DOHH2 (cell line): ENCODE results near the gene ARHGAP6.

Source experiments
- H3F3A ChIP-seq: fragments of 200-600 bp; sonication (generic), shearing (Covaris generic); 2 replicates; pipeline ENCODE4 v1.6.0; 2016; ENCODE audit warnings: antibody characterized with exemption, mild to moderate bottlenecking; ENCODE audit not compliant: control insufficient read depth, insufficient read depth
- H3K27ac ChIP-seq: fragments of 200-600 bp; sonication (generic); 2 replicates; pipeline ENCODE4 v1.5.1; 2014; ENCODE audit warnings: low read depth, mild to moderate bottlenecking, low read length, moderate library complexity
- H3K27me3 ChIP-seq: fragments of 200-600 bp; sonication (generic); 2 replicates; pipeline ENCODE4 v1.6.1; 2014; ENCODE audit warnings: mild to moderate bottlenecking, low read length, mixed read lengths; ENCODE audit not compliant: control insufficient read depth
- H3K36me3 ChIP-seq: fragments of 200-600 bp; sonication (generic); 2 replicates; pipeline ENCODE4 v1.6.1; 2014; ENCODE audit warnings: mild to moderate bottlenecking, low read length, moderate library complexity, mixed read lengths; ENCODE audit not compliant: control insufficient read depth
- H3K4me1 ChIP-seq: fragments of 200-600 bp; sonication (generic); 2 replicates; pipeline ENCODE4 v1.6.1; 2014; ENCODE audit warnings: mild to moderate bottlenecking, low read length, mixed read lengths; ENCODE audit not compliant: control insufficient read depth
- H3K4me2 ChIP-seq: fragments of 200-600 bp; sonication (generic); 2 replicates; pipeline ENCODE4 v1.6.0; 2014; ENCODE audit warnings: mild to moderate bottlenecking, low read length, moderate library complexity
- H3K4me3 ChIP-seq: fragments of 200-600 bp; sonication (generic); 2 replicates; pipeline ENCODE4 v1.5.1; 2014; ENCODE audit warnings: mild to moderate bottlenecking, low read length, mixed read lengths
- H3K79me2 ChIP-seq: fragments of 200-600 bp; sonication (generic); 2 replicates; pipeline ENCODE4 v1.6.1; 2014; ENCODE audit warnings: mild to moderate bottlenecking, low read length, mixed read lengths; ENCODE audit not compliant: control insufficient read depth
- H3K9me2 ChIP-seq: fragments of 200-600 bp; sonication (generic); replicated peaks from 2 replicates; pipeline ENCODE4 v1.6.1; 2014; ENCODE audit warnings: mild to moderate bottlenecking, low read length, mixed read lengths; ENCODE audit not compliant: control insufficient read depth
- H3K9me3 ChIP-seq: fragments of 200-600 bp; sonication (generic); 2 replicates; pipeline ENCODE4 v1.6.1; 2014; ENCODE audit warnings: antibody characterized with exemption, low read length, mixed read lengths; ENCODE audit not compliant: control insufficient read depth, insufficient read depth
- H4K20me1 ChIP-seq: fragments of 200-600 bp; sonication (generic); 2 replicates; pipeline ENCODE4 v1.6.0; 2014; ENCODE audit warnings: low read depth, mild to moderate bottlenecking, antibody characterized with exemption, low read length, moderate library complexity; ENCODE audit not compliant: control insufficient read depth, insufficient read depth
- EZH2phosphoT487 ChIP-seq: fragments of 200-600 bp; sonication (generic); IDR thresholded peaks from 2 replicates; pipeline ENCODE4 v1.6.1; 2017; ENCODE audit warnings: borderline replicate concordance, mild to moderate bottlenecking, antibody characterized with exemption, low read length, moderate library complexity, mixed read lengths
- TF ChIP-seq, protein P1 (sequence below): fragments of 200-600 bp; sonication (generic); IDR thresholded peaks from one replicate; pipeline ENCODE4 v1.5.1; 2014; ENCODE audit warnings: antibody characterized with exemption, mild to moderate bottlenecking, low read depth, low read length; ENCODE audit not compliant: poor library complexity, severe bottlenecking

ARHGAP6 gene

DNA sequence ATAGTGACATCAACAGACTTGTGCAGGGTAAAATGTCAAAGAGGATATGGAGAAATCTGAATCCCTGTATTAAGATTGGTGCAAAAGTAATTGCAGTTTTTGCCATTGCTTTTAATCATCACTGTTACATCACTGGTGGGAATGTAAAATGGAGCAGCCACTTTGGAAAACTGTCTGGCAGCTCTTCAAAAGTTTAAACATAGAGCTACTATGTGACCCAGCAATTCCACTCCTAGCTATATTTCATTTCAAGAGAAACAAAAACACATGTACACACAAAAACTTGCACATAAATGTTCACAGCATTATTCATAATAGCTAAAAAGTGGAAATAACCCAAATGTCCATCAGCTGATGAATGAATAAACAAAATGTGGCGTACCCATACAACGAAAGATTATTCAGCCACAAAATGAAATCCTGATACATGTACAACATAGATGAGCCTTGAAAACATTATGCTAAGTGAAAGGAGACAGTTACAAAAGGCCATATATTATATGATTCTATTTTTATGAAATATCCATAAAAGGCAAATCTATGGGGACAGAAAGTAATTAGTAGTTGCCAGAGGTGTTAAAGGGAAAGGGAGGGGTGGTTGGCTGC is 266.1 kb downstream of the ARHGAP6 start:
- H4K20me1 ChIP-seq, result no peaks in the 10 kb centered on the region
- no peaks in the 10 kb centered on the region for H3K9me2 ChIP-seq
- H3K79me2 ChIP-seq, result no peaks in the 10 kb centered on the region
- H3K4me3 ChIP-seq, result no peak overlapping the region
- no peaks in the 10 kb centered on the region for H3K4me1 ChIP-seq
- H3F3A ChIP-seq, result no peaks in the 10 kb centered on the region
- no peak overlapping the region for H3K4me2 ChIP-seq
- no peaks in the 10 kb centered on the region for H3K36me3 ChIP-seq
- no peak overlapping the region for H3K27ac ChIP-seq
- no peak for TF ChIP-seq EZH2phosphoT487
- TF ChIP-seq, protein P1, sequence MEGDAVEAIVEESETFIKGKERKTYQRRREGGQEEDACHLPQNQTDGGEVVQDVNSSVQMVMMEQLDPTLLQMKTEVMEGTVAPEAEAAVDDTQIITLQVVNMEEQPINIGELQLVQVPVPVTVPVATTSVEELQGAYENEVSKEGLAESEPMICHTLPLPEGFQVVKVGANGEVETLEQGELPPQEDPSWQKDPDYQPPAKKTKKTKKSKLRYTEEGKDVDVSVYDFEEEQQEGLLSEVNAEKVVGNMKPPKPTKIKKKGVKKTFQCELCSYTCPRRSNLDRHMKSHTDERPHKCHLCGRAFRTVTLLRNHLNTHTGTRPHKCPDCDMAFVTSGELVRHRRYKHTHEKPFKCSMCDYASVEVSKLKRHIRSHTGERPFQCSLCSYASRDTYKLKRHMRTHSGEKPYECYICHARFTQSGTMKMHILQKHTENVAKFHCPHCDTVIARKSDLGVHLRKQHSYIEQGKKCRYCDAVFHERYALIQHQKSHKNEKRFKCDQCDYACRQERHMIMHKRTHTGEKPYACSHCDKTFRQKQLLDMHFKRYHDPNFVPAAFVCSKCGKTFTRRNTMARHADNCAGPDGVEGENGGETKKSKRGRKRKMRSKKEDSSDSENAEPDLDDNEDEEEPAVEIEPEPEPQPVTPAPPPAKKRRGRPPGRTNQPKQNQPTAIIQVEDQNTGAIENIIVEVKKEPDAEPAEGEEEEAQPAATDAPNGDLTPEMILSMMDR, result no peak
- H3K27me3 ChIP-seq, result no peaks in the 10 kb centered on the region
- no peaks in the 10 kb centered on the region for H3K9me3 ChIP-seq

DNA sequence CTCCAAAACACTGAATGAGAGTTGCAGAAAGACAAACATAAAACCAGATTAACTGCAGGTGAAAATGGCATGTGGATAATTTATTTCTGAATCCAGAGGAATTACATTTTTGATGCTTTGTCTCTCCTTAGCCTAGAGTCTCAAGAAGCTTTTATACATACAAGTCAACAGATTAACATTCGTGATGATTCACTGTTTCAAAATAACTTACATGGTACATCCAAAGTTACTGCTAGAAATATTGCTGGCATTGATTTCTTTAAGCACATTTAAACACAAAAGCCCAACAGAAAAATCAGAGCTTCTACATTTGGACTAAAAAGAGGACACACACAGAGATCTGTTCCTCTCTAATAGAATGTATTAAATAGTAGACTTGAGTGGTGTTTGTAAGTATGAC is 266.9 kb downstream of the ARHGAP6 start:
- H3K27me3 ChIP-seq, result no peaks in the 10 kb centered on the region
- H3K36me3 ChIP-seq, result no peaks in the 10 kb centered on the region
- H3K27ac ChIP-seq, result no peak overlapping the region
- H3K4me1 ChIP-seq, result no peaks in the 10 kb centered on the region
- no peak for TF ChIP-seq EZH2phosphoT487
- TF ChIP-seq, protein P1, result no peak
- no peak overlapping the region for H3K4me2 ChIP-seq
- no peaks in the 10 kb centered on the region for H3K79me2 ChIP-seq
- no peaks in the 10 kb centered on the region for H3F3A ChIP-seq
- H3K4me3 ChIP-seq, result no peak overlapping the region
- no peaks in the 10 kb centered on the region for H3K9me3 ChIP-seq
- H3K9me2 ChIP-seq, result no peaks in the 10 kb centered on the region
- no peaks in the 10 kb centered on the region for H4K20me1 ChIP-seq

DNA sequence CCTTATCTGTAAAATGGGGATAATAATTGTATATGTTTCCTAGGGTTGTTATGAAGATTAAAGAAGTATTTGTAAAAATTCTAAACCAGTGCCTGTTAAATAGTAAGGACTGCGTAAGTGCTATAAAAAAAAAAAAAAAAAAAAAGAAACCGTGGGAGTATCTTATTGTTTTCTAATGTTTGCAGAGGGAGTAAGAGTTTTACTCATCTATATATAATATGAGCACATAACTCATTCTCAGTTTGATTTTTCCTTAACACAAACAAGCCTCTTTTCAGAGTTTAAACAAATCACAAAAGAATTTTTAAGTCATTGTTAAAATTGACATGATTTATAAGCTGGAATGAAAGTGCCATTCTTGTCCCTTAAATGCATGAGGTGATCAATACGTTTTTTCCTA is 267.6 kb downstream of the ARHGAP6 start:
- no peak overlapping the region for H3K4me2 ChIP-seq
- no peak for TF ChIP-seq EZH2phosphoT487
- TF ChIP-seq, protein P1, result no peak

DNA sequence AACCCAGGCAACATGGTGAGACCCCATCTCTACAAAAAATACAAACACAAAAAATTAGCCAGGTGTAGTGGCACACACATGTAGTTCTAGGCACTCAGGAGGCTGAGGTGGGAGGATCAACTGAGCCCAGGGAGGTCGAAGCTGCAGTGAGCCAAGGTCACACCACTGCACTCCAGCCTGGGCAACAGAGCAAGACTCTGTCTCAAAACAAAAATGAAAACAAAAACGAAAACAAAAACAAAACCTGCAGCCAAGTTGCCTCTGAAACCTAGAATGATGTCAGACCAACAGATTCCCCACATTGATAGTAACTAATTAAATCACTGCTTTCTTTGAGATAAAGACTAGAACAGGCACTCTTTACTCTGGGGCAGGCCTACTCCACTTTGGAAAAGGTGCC is 268.0 kb downstream of the ARHGAP6 start:
- Histone ChIP-seq H3K27ac (no peak overlapping the region), H3K9me2 (no peaks in the 10 kb centered on the region), H4K20me1 (no peaks in the 10 kb centered on the region), H3F3A (no peaks in the 10 kb centered on the region), H3K27me3 (no peaks in the 10 kb centered on the region), H3K36me3 (no peaks in the 10 kb centered on the region), H3K79me2 (no peaks in the 10 kb centered on the region), H3K4me1 (no peaks in the 10 kb centered on the region), H3K4me3 (no peak overlapping the region), H3K9me3 (no peaks in the 10 kb centered on the region), H3K4me2 (no peak overlapping the region)
- TF ChIP-seq, protein P1, result no peak
- TF ChIP-seq EZH2phosphoT487, result no peak

More for the DNA sequence above, 267.6 kb downstream of the ARHGAP6 start:
- Histone ChIP-seq H3K4me3 (no peak overlapping the region), H3K4me1 (no peaks in the 10 kb centered on the region), H3K27ac (no peak overlapping the region), H3K79me2 (no peaks in the 10 kb centered on the region), H4K20me1 (no peaks in the 10 kb centered on the region), H3K9me2 (no peaks in the 10 kb centered on the region), H3K36me3 (no peaks in the 10 kb centered on the region), H3K27me3 (no peaks in the 10 kb centered on the region), H3F3A (no peaks in the 10 kb centered on the region), H3K9me3 (no peaks in the 10 kb centered on the region)
